GM10266 (cell line): Measurements from ENCODE around the gene PDCL3.

Experiments used
- DNase-seq: peaks from one replicate; pipeline ENCODE4 v3.0.0; 2012; ENCODE audit errors: extremely low spot score
- TF ChIP-seq, protein P1 (sequence below): IDR thresholded peaks from 2 replicates; pipeline ENCODE4 v1.5.1; 2012; ENCODE audit warnings: mild to moderate bottlenecking, low read depth; ENCODE audit not compliant: control insufficient read depth, insufficient read depth; ENCODE audit errors: missing control alignments

Gene PDCL3

DNA sequence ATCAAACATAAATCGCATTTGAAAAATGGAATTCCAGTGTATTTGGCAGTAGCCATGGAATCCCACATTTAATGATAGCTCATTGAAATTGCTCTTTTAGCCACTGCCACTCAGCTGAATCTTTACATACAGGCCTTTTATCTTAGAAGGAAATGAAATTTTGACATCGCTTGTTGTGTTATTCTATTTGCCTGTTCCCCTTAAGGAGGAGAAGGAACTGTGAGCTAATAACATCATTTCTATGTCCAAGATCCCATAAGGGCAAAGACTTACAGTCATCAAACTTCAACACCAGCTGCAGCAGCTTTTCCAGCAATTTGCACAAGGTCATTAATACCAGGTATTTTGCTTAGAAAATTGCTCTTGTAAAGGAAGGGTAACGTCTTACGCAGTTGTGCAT is 6.0 kb upstream of the PDCL3 start:
- no peak for DNase-seq
- TF ChIP-seq, protein P1, sequence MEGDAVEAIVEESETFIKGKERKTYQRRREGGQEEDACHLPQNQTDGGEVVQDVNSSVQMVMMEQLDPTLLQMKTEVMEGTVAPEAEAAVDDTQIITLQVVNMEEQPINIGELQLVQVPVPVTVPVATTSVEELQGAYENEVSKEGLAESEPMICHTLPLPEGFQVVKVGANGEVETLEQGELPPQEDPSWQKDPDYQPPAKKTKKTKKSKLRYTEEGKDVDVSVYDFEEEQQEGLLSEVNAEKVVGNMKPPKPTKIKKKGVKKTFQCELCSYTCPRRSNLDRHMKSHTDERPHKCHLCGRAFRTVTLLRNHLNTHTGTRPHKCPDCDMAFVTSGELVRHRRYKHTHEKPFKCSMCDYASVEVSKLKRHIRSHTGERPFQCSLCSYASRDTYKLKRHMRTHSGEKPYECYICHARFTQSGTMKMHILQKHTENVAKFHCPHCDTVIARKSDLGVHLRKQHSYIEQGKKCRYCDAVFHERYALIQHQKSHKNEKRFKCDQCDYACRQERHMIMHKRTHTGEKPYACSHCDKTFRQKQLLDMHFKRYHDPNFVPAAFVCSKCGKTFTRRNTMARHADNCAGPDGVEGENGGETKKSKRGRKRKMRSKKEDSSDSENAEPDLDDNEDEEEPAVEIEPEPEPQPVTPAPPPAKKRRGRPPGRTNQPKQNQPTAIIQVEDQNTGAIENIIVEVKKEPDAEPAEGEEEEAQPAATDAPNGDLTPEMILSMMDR: no peak

DNA sequence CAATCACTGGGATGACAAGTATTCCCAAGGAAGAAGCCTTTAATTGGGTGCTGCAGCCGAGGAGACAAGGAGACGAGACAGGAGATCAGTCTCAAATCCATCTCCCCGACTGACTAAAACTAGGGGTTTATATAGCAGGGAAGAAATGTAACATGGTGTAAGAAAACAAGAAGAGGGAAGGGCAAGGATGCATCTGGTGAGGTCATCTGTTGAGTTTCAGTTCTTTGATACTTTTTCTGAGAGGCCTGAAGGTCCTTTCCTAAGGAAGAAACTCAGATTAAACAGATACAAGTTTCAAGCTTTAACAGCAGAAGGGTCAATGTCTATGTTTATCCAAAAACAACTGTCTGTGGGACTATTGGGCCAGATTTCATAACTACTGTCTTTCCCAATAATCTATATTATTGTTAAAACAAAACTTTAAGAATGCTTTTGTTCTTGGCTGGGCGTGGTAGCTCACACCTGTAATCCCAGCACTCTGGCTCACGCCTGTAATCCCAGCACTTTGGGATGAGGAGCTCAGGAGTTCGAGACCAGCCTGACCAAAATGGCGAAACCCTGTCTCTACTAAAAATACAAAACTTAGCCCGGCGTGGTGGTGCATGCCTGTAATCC is 2.5 kb upstream of the PDCL3 start:
- DNase-seq: no peak
- TF ChIP-seq, protein P1: no peak

DNA sequence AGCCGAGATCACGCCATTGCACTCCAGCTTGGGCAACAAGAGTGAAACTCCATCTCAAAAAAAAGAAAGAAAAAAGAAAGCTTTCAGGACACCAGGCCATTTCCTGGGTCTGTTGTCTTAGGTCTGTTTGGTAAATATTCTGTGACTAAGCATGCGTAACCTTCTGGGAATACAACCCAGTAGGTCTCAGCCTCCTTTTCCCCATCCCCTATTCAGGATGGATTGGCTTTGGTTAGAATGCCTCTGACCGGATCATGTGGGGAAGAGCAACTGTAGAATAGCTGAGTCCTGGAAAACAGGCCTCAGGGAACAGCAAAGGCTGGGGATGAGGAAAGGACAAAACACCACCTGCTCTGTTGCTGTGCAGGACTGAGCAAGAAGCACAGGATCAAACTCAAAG is 1.6 kb upstream of the PDCL3 start:
- DNase-seq: no peak
- TF ChIP-seq, protein P1: no peak

DNA sequence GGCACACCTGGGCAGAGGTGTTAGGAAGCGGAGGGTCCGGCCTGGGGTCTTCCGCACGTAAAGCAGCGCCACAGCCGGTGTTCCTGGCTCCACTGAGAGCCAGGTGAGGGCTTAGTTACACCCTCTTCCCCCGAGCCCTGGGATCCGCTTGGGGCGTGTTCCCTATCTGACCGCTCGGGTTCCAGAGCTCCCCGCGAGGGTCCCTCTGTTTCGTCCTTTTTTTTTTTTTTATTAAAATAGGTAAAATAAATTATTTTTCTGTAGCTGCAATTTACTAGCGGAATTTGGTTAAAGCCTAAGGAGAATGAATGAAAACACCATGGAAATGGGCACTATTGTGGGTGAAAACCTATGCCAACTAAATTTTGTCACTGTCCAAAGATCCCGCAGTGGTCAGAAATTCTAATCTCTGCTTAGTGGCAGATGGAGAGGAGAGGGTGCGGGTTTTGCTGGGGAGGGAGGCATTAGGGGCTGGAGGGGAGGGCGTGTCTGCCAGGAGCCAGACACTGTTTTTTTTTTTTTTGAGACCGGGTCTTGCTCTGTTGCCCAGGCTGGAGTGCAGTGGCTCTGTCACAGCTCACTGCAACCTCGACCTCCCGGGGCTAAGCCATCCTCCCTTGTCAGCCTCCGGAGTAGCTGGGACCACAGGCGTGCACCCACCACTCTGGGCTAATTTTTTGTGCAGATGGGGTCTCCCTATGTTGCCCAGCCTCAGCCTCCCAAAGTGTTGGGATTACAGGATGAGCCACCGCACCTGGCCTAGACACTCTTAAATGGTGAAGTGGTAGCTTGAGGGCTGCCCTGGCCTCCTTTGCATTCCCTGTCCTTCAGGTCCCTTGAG is 834 bp downstream of the PDCL3 start:
- DNase-seq: no peak
- TF ChIP-seq, protein P1: no peak

DNA sequence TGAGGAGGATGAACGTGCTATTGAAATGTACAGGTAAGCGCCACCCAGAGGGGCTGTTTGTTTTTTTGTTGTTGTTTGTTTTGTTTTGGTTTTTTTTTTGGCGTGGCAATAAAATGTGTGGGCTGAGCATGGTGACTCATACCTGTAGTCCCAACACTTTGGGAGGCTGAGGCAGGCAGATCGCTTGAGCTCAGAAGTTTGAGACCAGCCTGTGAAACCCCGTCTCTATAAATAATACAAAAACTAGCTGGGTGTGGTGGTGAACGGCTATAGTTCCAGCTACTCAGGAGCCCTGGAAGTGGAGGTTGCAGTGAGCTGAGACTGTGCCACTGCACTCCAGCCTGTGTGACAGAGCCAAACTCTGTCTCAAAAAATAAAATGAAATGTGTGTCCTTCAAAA is 6.2 kb downstream of the PDCL3 start:
- TF ChIP-seq, protein P1: no peak
- DNase-seq: no peak

DNA sequence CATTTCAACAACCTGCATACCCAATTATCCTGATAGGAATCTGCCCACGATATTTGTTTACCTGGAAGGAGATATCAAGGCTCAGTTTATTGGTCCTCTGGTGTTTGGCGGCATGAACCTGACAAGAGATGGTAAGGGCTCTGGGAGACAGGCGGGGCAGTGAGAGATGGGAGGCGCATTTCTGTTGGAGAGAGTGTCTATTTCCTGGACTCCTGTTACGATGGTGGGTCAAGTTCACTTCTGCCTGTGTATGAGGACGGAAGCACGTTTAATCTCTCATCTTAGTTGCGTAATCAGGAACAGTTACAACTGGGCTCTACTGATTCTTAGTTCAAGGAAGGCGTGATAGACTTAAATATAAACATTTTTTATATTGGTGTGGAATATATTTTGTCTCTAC is 8.9 kb downstream of the PDCL3 start:
- DNase-seq: no peak
- TF ChIP-seq, protein P1: no peak

DNA sequence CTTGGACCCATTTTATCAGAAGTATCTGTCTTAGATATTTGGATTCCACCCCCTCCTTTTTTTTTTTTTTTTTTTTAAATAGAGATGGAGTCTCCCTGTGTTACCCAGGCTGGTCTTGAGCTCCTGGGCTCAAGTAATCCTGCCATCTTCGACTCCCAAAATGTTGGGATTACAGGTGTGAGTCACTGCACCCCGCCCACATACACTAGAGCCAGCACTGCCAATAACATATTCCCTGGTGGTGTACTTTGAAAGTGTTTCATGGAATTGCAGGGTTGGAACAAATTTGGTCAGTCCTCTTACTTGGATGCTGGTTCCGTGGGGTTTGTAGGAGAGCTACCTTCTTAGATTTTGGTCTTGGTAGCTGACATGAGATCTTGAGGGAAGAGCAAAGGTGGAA is 15.0 kb downstream of the PDCL3 start:
- TF ChIP-seq, protein P1: no peak

More for the DNA sequence above, 15.0 kb downstream of the PDCL3 start:
- DNase-seq: no peak
